SU-DHL-6 (cell line): ENCODE measurements around the gene CEP72.

Experiments used
- H2AFZ ChIP-seq: fragments of 200-600 bp; sonication (generic); 2 replicates; pipeline ENCODE4 v1.6.1; 2014; ENCODE audit warnings: low read depth, mild to moderate bottlenecking, moderate library complexity, mixed read lengths, antibody characterized with exemption, low read length; ENCODE audit not compliant: severe bottlenecking
- H3F3A ChIP-seq: fragments of 200-600 bp; shearing (Covaris generic); 2 replicates; pipeline ENCODE4 v1.6.0; 2016; ENCODE audit warnings: antibody characterized with exemption, mild to moderate bottlenecking; ENCODE audit not compliant: insufficient read depth
- H3K27ac ChIP-seq: fragments of 200-600 bp; sonication (generic); 2 replicates; pipeline ENCODE4 v1.5.1; 2016; ENCODE audit warnings: low read depth, mild to moderate bottlenecking, low read length, moderate library complexity, mixed read lengths
- H3K27me3 ChIP-seq: fragments of 200-600 bp; sonication (generic), shearing (Covaris generic); 2 replicates; pipeline ENCODE4 v1.6.0; 2014; ENCODE audit warnings: mild to moderate bottlenecking, low read length
- H3K36me3 ChIP-seq: fragments of 200-600 bp; sonication (generic); 2 replicates; pipeline ENCODE4 v1.6.1; 2014; ENCODE audit warnings: mild to moderate bottlenecking, low read length, mixed read lengths
- H3K4me2 ChIP-seq: fragments of 300-600, 200-600 bp; shearing (Covaris generic), sonication (generic); 2 replicates; pipeline ENCODE4 v1.6.0; 2014; ENCODE audit warnings: low read length, low read depth, mild to moderate bottlenecking; ENCODE audit not compliant: poor library complexity, severe bottlenecking
- H3K4me3 ChIP-seq: fragments of 200-600 bp; sonication (generic); 2 replicates; pipeline ENCODE4 v1.5.1; 2014; ENCODE audit warnings: antibody characterized with exemption, low read length, mild to moderate bottlenecking, mixed read lengths; ENCODE audit not compliant: insufficient read depth, poor library complexity, severe bottlenecking
- H3K79me2 ChIP-seq: fragments of 200-600 bp; sonication (generic); 2 replicates; pipeline ENCODE4 v1.6.1; 2014; ENCODE audit warnings: mild to moderate bottlenecking, low read length, moderate library complexity; ENCODE audit not compliant: insufficient read depth
- H3K9ac ChIP-seq: fragments of 200-600 bp; sonication (generic); 2 replicates; pipeline ENCODE4 v1.7.0; 2014; ENCODE audit warnings: mild to moderate bottlenecking, low read length
- H3K9me2 ChIP-seq: fragments of 200-600 bp; sonication (generic); replicated peaks from 2 replicates; pipeline ENCODE4 v1.6.1; 2014; ENCODE audit warnings: low read length; ENCODE audit not compliant: insufficient read depth
- H3K9me3 ChIP-seq: fragments of 200-600 bp; sonication (generic); 2 replicates; pipeline ENCODE4 v1.6.1; 2014; ENCODE audit warnings: low read length, mixed read lengths; ENCODE audit not compliant: insufficient read depth
- H4K20me1 ChIP-seq: fragments of 200-600 bp; sonication (generic); 2 replicates; pipeline ENCODE4 v1.6.1; 2014; ENCODE audit warnings: low read depth, mild to moderate bottlenecking, antibody characterized with exemption, low read length, moderate library complexity, mixed read lengths
- EZH2phosphoT487 ChIP-seq: fragments of 200-600 bp; sonication (generic), shearing (Covaris generic); conservative IDR thresholded peaks from 2 replicates; pipeline ENCODE4 v1.6.1; 2018; ENCODE audit warnings: mild to moderate bottlenecking, antibody characterized with exemption, low read length, moderate library complexity, mixed read lengths
- TF ChIP-seq, protein P1 (sequence below): fragments of 200-600 bp; sonication (generic); IDR thresholded peaks from one replicate; pipeline ENCODE4 v1.5.1; 2017; ENCODE audit warnings: antibody characterized with exemption, mild to moderate bottlenecking, low read length, moderate library complexity; ENCODE audit not compliant: insufficient read depth, poor library complexity, severe bottlenecking

Gene CEP72

DNA sequence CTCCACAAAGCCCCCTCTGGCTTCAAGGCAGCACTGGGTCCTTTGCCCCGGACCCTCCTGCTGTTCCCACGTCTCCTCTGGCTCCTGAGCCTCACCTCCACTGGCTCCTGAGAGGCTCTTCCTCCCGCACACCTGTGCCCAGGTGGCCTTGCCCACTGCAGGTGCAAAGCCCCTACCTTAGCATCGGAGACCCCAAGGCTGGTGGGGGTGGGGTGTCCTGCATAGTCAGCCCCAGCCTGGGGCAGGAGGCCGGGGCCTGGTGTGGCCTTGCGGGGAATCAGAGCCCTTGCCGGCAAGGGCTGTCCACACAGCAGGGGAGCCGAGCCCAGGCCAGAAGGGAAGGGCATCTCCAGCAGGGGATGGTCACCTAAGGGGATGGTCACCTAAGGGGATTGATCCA is 41.3 kb upstream of the CEP72 start:
- no peaks in the 10 kb centered on the region for H3K27me3 ChIP-seq

DNA sequence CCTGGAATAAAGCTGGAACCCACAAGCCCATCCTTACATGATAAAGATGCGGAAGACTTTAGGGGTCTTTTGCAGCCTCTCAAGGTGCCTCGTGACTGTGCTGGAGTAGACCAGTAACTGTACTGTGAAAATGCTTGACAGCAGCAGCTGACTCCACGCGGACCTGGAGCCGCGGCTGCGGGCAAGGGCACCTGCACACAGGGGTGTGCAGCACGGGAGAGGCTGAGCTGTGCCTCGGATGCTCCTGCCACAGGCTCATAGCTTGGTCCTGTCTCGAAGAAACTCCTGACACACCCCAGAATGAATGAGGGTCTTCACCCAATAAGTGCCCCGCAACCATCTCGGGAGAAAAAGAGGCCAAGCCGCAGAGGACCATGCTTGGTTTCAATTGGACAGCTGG is 40.3 kb upstream of the CEP72 start:
- H3K4me2 ChIP-seq, result no peak overlapping the region
- H3K27me3 ChIP-seq, result no peaks in the 10 kb centered on the region

More for the DNA sequence above, 41.3 kb upstream of the CEP72 start:
- no peaks in the 10 kb centered on the region for H3K79me2 ChIP-seq
- no peaks in the 10 kb centered on the region for H3F3A ChIP-seq
- H3K9me2 ChIP-seq, result no peaks in the 10 kb centered on the region
- H3K9ac ChIP-seq, result no peak overlapping the region
- H3K36me3 ChIP-seq, result no peaks in the 10 kb centered on the region
- no peak overlapping the region for H3K4me3 ChIP-seq
- TF ChIP-seq, protein P1, sequence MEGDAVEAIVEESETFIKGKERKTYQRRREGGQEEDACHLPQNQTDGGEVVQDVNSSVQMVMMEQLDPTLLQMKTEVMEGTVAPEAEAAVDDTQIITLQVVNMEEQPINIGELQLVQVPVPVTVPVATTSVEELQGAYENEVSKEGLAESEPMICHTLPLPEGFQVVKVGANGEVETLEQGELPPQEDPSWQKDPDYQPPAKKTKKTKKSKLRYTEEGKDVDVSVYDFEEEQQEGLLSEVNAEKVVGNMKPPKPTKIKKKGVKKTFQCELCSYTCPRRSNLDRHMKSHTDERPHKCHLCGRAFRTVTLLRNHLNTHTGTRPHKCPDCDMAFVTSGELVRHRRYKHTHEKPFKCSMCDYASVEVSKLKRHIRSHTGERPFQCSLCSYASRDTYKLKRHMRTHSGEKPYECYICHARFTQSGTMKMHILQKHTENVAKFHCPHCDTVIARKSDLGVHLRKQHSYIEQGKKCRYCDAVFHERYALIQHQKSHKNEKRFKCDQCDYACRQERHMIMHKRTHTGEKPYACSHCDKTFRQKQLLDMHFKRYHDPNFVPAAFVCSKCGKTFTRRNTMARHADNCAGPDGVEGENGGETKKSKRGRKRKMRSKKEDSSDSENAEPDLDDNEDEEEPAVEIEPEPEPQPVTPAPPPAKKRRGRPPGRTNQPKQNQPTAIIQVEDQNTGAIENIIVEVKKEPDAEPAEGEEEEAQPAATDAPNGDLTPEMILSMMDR, result no peak
- no peak for TF ChIP-seq EZH2phosphoT487
- no peak overlapping the region for H2AFZ ChIP-seq
- H3K4me2 ChIP-seq, result no peak overlapping the region
- no peak overlapping the region for H3K27ac ChIP-seq
- H4K20me1 ChIP-seq, result no peaks in the 10 kb centered on the region
- H3K9me3 ChIP-seq, result peaks cover 2% of the 10 kb centered on the region; the same call in 1 of the 2 replicates

DNA sequence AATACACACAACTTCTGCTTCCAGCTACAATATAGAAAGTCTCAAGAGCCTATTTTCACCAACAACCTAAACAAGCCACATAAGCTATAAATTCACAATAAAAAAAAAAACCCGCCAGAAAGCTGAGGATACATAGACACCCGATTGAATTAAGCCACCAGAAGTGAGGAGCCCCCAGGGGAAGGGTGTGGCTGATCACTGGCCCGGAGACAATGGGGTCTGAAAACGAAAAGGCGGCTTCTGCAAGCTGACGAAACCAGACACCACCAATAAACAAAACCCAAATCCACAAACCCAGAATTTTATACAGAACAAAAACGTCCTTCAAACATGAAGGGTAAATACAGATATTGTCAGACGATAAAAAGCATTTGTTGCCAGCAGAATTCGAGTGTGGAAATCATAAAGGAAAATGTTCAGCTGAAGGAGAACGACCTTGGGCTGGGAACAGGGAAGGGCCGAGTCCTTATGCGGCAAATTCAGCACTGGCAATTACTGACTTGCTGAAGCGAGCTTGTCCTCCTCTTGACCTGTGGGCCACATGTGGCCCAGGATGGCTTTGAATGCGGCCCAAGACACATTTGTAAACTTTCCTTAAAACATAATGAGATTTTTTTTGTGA is 39.6 kb upstream of the CEP72 start:
- H3K9ac ChIP-seq, result no peak overlapping the region
- H3K27me3 ChIP-seq, result no peaks in the 10 kb centered on the region
- no peaks in the 10 kb centered on the region for H3K36me3 ChIP-seq
- no peaks in the 10 kb centered on the region for H4K20me1 ChIP-seq
- peaks cover 8% of the 10 kb centered on the region; the same call in 1 of the 2 replicates for H3K9me3 ChIP-seq
- no peak overlapping the region for H3K27ac ChIP-seq
- H3K4me2 ChIP-seq, result no peak overlapping the region
- H3K4me3 ChIP-seq, result no peak overlapping the region
- no peak overlapping the region for H2AFZ ChIP-seq
- H3K79me2 ChIP-seq, result no peaks in the 10 kb centered on the region
- H3K9me2 ChIP-seq, result no peaks in the 10 kb centered on the region
- no peak for TF ChIP-seq EZH2phosphoT487
- TF ChIP-seq, protein P1, result no peak
- H3F3A ChIP-seq, result no peaks in the 10 kb centered on the region

More for the DNA sequence above, 40.3 kb upstream of the CEP72 start:
- H3K9me2 ChIP-seq, result no peaks in the 10 kb centered on the region
- H3K79me2 ChIP-seq, result no peaks in the 10 kb centered on the region
- no peaks in the 10 kb centered on the region for H4K20me1 ChIP-seq
- no peak overlapping the region for H3K27ac ChIP-seq
- H3F3A ChIP-seq, result no peaks in the 10 kb centered on the region
- H2AFZ ChIP-seq, result no peak overlapping the region
- no peaks in the 10 kb centered on the region for H3K36me3 ChIP-seq
- TF ChIP-seq, protein P1, result no peak
- no peak for TF ChIP-seq EZH2phosphoT487
- H3K9me3 ChIP-seq, result peaks cover 8% of the 10 kb centered on the region; the same call in 1 of the 2 replicates
- no peak overlapping the region for H3K4me3 ChIP-seq
- no peak overlapping the region for H3K9ac ChIP-seq
